GM21381 (cell line): ENCODE measurements around the gene YBEY.
"Not testable (repeated sequence)": the region's sequence is repeated elsewhere in the genome, so short reads cannot be mapped to it uniquely, and the experiment has no call there.

Experiments
- ATAC-seq: cut with Tn5 transposase; IDR thresholded peaks from one replicate; pipeline ENCODE4 v1.9.1; 2021; ENCODE audit warnings: mild to moderate bottlenecking, moderate library complexity; ENCODE audit not compliant: unreplicated experiment

YBEY gene, protein sequence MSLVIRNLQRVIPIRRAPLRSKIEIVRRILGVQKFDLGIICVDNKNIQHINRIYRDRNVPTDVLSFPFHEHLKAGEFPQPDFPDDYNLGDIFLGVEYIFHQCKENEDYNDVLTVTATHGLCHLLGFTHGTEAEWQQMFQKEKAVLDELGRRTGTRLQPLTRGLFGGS

DNA sequence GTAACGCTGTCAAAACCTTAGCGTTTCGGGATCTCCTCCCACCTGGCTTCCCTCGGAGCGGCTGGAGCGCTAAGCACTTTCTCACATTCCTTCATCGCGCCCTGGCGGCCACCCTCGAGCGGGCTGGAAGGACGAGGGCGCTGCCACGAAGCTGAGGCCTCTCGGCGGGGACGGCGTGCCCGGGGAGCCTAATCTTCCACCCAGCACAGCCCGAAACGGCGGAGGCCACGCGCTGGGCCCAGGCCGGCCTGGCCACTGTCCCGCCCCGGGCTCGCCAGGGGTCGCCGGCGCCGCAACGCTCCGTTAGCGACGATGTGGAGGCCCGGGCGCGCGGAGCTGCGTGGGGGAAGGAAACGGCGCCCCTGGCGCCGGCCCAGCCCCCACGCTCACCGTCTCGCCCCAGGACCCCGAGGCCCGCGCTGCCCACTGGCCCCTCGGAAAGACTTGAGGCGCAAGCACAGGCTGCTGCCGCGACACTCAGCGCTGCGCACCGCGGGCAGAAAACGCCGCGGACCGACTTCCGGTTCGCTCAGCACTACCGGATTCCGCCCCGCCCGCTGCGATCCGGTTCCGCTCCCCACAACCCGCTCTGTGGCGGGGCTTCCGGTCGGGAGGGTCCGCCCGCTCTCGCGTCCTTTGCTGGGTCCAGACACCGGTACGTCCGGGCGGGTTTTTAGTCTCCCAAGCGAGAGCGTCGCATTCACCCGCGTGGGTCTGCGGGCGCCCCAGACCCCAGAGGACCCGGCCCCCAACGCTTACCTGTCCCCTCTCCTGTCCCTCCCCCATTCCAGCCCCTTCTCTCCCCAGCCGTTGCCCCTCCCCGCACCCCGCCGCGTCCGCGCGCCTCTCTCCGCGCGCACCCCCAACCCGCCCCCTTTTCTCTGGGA, at the start of gene YBEY:
Gene YBEY, plus strand, starts transcription at position 582 of the 887 bp plus-strand sequence. CDS start 572 bp downstream, outside the sequence.
- ATAC-seq, result peak; percentile 77

DNA sequence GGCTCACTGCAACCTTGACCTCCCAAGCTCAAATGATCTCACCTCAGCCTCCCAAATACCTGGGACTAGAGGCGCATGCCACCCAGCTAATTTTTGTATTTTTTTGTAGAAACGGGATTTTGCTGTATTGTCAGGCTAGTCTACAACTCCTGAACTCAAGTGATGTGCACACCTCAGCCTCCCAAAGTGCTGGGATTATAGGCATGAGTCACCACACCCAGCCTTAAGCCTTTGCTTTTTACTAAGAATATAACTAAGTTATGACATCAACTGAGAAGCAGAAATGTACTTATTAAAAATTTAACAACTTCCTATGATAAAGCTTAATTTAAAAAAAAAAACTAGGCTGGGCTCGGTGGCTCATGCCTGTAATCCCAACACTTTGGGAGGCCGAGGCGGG, 48.7 kb upstream of the YBEY start:
- ATAC-seq, result no peak

- ATAC-seq, result no peak
These were observed 46.3 kb upstream of the YBEY start for GRCh38 chr21:46239817-46240325.

DNA sequence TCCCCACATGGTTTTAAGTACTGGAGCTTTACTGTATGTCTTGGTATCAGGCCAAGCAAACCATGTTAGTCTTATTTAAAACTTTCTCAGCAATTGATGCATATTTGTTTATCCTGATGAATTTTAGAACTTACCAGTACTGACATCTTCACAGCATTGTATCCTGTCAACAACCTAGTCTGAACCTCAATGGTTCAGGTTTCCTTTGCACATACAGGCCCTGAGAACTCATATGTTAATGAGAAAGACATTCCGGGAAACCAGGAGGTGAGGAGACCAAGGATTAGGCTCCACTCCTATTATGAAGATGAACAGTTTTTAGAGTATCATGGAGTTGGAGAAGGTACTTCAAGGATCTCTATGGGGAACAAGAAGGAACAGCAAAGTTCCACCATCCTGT, 44.6 kb upstream of the YBEY start:
- ATAC-seq, result not testable (repeated sequence)

DNA sequence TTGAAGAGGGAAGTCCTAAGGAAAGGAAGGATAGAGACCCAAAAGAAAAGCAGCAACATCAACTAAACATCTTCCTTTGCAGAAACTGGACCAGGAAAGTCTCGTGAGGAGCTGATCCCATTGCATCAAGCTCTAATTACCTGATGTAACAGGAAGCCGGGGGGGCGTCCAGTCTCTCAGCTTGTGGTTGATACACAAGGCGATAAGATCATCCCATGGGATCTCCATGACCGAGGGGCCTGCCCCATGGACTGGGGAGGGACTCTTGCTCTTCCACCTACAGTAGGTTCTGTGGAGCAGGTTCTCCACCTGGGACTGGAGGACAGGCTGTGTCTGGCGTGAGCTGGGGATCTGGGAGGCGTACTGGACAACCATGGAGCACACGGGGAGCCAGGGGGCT, 42.8 kb upstream of the YBEY start:
- no peak for ATAC-seq

DNA sequence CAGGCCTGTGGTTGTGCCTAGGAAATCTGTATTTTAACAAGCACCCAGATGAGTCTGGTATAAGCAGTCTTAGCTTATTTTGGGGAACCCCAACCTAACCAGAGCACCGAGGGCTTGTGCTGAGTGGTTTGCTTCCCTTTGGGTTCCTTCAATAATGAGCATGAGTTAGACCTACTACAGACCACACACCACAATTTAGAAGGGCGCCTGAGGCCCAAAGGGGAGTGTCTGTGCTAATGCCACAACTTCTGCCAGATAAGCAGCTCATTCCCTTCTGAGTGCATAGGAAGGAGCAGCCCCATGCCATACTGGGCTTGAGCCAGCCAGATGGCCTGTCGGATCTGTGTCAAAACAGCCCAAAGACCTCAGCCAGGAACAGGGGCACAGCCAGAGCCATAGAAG, 42.2 kb upstream of the YBEY start:
- ATAC-seq, result no peak

GRCh38 chr21:46244602-46245001, 41.5 kb upstream of the YBEY start:
- ATAC-seq, result no peak

- no peak for ATAC-seq
These were observed 40.8 kb upstream of the YBEY start for GRCh38 chr21:46245213-46245915.

GRCh38 chr21:46246345-46246744, 39.8 kb upstream of the YBEY start:
- no peak for ATAC-seq

DNA sequence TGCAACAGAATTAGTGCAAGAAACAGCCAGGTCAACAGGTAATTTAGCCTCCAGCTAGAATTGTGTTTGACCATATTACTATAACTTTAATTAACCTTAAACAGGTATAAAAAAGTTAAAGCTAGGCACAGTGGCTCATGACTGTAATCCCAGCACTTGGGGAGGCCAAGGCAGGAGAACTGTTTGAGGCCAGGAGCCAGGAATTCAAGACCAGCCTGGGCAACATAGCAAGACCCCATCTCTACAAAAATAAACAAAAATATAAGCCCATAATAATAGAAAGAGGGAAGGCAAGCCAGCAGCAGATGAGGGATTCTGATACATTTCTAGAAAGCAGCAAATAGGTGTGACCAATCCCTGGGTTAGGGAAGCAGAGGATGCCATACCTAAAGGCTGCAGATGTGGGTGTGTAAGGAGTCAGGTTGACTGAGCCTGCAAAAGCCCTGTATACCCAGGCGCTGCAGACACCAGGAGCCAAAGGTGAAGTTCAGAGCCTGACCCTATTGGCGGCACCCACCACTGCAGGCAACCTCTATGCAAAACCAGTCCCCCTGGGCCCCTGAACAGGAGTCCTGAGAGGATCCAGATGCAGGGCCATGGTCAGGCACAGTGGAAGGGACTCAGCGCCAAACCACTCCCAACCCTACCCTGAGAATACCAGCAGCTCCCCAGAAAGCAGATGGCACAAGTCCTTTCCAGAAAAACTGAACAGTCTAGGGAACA, 38.3 kb upstream of the YBEY start:
- no peak for ATAC-seq

DNA sequence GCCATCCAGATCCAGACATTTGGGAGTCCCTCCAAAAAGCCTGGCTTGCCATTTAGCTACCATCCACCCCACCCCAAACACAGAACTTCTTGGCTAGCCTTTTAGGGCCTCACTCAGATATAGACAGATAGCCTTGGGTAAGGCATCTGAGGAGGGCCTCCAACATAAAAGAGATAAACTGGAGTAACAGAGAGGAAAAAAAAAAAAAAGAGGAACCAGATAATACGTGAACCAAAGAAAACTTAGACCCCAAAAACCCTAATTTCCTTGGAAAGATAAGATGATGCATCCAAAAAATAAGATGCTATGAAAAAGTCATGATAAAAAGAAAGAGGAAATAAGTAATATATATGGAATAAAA, 37.7 kb upstream of the YBEY start:
- ATAC-seq, result no peak

DNA sequence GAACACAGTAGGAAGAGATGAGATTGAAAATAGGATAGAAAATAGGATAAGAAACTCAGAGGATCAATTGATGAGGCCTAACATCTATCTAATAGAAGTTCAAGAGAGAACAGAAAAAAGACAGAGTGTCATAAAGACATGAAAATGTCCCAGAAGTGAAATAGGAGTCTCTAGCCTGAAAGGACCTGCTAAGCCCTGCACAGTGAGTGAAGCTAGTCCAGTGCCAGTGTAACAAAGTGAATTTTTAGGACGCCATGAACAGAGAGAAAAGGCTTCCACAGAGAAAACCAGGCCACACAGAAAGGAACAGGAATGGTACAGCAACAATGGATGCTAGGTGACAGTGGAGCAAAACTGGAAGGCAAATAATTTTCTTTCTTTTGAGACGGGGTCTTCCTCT, 37.3 kb upstream of the YBEY start:
- ATAC-seq, result no peak

- ATAC-seq, result no peak
These were observed 35.9 kb upstream of the YBEY start for GRCh38 chr21:46250146-46250725.

GRCh38 chr21:46252840-46253239, 33.3 kb upstream of the YBEY start:
- no peak for ATAC-seq

- peak; percentile 61 for ATAC-seq
These were observed 32.5 kb upstream of the YBEY start for GRCh38 chr21:46253610-46254124.

DNA sequence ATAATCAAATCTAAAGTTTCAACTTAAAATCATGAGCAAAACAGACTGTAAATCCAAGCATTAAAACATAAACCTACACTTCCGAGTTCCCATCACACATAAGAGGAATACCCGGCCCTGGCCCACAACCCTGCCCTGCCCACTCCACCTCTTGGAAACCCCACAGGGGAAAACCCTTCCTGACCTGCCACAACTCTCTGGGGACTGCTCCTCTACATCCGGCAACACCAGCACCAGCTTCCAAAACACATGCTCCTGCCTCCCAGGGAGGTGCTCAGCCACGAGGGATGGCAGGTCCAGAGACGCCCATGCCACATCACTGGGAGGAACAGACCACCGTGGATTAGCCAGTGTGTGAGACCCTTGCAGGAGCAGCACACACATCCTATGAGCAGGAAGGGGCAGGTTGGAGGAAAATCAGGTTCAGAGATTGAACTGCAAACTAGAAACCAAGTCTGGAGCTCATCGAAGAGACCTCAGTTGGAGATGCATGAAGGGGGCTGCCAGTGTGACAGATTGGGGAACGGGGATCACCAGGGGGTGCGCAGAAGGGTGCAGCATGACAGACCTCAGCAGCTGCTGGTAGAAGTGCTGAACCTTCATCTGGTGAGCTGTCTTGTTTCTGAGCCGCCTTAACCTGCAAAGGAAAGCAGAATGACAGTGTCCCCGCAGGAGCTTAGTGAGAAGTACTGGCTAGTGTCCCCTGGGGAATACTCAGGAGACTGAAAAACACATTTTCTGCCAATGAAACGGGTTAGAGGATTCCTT, 31.8 kb upstream of the YBEY start:
- ATAC-seq, result peak; percentile 39

- no peak for ATAC-seq
These were observed 31.0 kb upstream of the YBEY start for GRCh38 chr21:46255166-46255565.

DNA sequence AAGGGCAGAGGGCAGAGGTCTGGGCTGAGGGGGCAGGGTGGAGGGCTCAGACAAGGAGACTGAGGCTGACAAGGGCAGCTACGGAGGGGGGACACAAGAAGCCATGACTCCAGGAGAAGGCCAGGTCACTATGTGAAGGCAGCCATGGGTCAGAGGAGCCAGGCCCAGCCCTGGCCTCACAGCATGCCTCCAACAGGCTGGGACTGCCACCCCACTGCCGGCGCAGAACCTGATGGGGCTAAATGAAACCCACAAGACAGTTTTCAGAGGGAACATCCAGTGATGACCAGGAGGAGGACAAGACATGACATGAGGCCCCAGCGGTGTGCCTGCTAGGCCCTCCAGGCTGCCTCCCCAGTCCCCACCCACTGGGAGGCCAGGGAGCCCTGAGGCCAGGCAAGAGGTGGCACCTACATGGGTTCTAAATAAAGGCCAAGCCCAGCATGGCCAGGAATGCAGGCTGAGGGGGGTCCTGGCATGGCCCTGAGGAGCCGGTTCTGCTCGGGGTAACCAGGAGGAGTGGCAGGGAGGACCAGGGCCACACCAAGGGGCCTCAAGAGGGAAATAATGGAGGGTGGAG, 30.3 kb upstream of the YBEY start:
- no peak for ATAC-seq

DNA sequence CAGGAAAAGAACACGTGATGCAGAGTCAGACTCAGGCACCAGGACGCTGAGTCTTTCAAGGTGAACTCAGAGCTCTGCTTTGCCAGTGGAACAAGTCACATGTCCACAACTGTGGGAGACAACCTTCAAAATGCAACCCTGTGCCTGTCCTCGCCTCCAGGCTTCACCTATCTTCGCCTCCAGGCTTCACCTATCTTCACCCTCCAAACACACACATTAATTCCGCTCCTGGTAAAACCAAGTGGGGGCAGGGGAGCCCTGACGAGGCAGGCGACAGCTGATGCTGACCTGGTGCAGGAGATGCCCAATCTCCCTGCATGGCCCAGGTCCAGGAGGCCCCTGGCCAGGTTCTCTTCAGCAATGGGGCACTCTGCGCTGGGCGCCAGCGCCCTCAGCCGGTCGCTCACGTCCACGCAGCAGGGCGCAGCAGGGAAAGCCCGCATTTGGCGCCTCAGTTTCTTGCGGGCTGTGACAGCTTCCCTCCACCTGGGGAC, 29.6 kb upstream of the YBEY start:
- ATAC-seq, result no peak
